ENCODE results near the gene IPO5.
"Not testable (repeated sequence)": the region's sequence is repeated elsewhere in the genome, so short reads cannot be mapped to it uniquely, and the experiment has no call there.

The IPO5 gene

GRCh38 chr13:98044301-98044700 lies 90.8 kb downstream of the IPO5 start:
- Mint-ChIP-seq H3K27ac (no peak overlapping the region), H3K9me3 (no peaks in the 10 kb centered on the region), H3K4me3 (no peak overlapping the region), H3K27me3 (peaks cover 4% of the 10 kb centered on the region), H3K36me3 (ENCODE audit: low read depth) (no peaks in the 10 kb centered on the region), H3K4me1 (no peaks in the 10 kb centered on the region)
- DNase-seq = no peak
- ATAC-seq = peak; percentile 36

- not testable (repeated sequence) for H3K4me1 Mint-ChIP-seq; H3K27ac Mint-ChIP-seq; H3K36me3 Mint-ChIP-seq (ENCODE audit: low read depth); ATAC-seq; DNase-seq; H3K27me3 Mint-ChIP-seq; H3K9me3 Mint-ChIP-seq; H3K4me3 Mint-ChIP-seq
Measured at GRCh38 chr13:98047785-98048184, 94.3 kb downstream of the IPO5 start.

- peaks cover 6% of the 10 kb centered on the region for H3K27me3 Mint-ChIP-seq
- H3K36me3 Mint-ChIP-seq (ENCODE audit: low read depth) = no peaks in the 10 kb centered on the region
- ATAC-seq = no peak
- H3K9me3 Mint-ChIP-seq = no peaks in the 10 kb centered on the region
- H3K4me1 Mint-ChIP-seq = no peaks in the 10 kb centered on the region
- no peak for DNase-seq
- no peak overlapping the region for H3K27ac Mint-ChIP-seq
- no peak overlapping the region for H3K4me3 Mint-ChIP-seq
Measured at GRCh38 chr13:98048265-98048664, 94.8 kb downstream of the IPO5 start.

GRCh38 chr13:98050041-98050466 lies 96.6 kb downstream of the IPO5 start:
- H3K36me3 Mint-ChIP-seq (ENCODE audit: low read depth) = no peaks in the 10 kb centered on the region
- DNase-seq (no peak), ATAC-seq (no peak)
- H3K27me3 Mint-ChIP-seq = peaks cover 10% of the 10 kb centered on the region
- H3K4me3 Mint-ChIP-seq = no peak overlapping the region
- no peaks in the 10 kb centered on the region for H3K4me1 Mint-ChIP-seq
- H3K9me3 Mint-ChIP-seq = no peaks in the 10 kb centered on the region
- no peak overlapping the region for H3K27ac Mint-ChIP-seq

- ATAC-seq (no peak), DNase-seq (no peak)
- Mint-ChIP-seq H3K27ac (no peak overlapping the region), H3K36me3 (ENCODE audit: low read depth) (no peaks in the 10 kb centered on the region), H3K27me3 (peaks cover 8% of the 10 kb centered on the region), H3K4me1 (no peaks in the 10 kb centered on the region), H3K4me3 (no peak overlapping the region), H3K9me3 (no peaks in the 10 kb centered on the region)
Measured at GRCh38 chr13:98052412-98052811, 98.9 kb downstream of the IPO5 start.

GRCh38 chr13:98054301-98054700 lies 100.8 kb downstream of the IPO5 start:
- ATAC-seq = no peak
- no peak overlapping the region for H3K4me3 Mint-ChIP-seq
- no peak for DNase-seq
- no peaks in the 10 kb centered on the region for H3K4me1 Mint-ChIP-seq
- no peak overlapping the region for H3K27ac Mint-ChIP-seq
- no peaks in the 10 kb centered on the region for H3K36me3 Mint-ChIP-seq (ENCODE audit: low read depth)
- peaks cover 8% of the 10 kb centered on the region for H3K27me3 Mint-ChIP-seq
- no peaks in the 10 kb centered on the region for H3K9me3 Mint-ChIP-seq

GRCh38 chr13:98055623-98056022 lies 102.1 kb downstream of the IPO5 start:
- no peak overlapping the region for H3K27ac Mint-ChIP-seq

GRCh38 chr13:98056839-98057410 lies 103.5 kb downstream of the IPO5 start:
- H3K27ac Mint-ChIP-seq = no peak overlapping the region
- no peak for ATAC-seq
- no peak for DNase-seq
- H3K4me3 Mint-ChIP-seq = no peak overlapping the region
- H3K27me3 Mint-ChIP-seq = peaks cover 8% of the 10 kb centered on the region
- H3K36me3 Mint-ChIP-seq (ENCODE audit: low read depth) = no peaks in the 10 kb centered on the region
- H3K4me1 Mint-ChIP-seq = no peaks in the 10 kb centered on the region
- H3K9me3 Mint-ChIP-seq = no peaks in the 10 kb centered on the region

More at GRCh38 chr13:98055623-98056022, 102.1 kb downstream of the IPO5 start:
- Mint-ChIP-seq H3K9me3 (no peaks in the 10 kb centered on the region), H3K27me3 (peaks cover 8% of the 10 kb centered on the region), H3K4me3 (no peak overlapping the region), H3K4me1 (no peaks in the 10 kb centered on the region), H3K36me3 (ENCODE audit: low read depth) (no peaks in the 10 kb centered on the region)
- DNase-seq = no peak
- ATAC-seq = no peak

- DNase-seq = no peak
- Mint-ChIP-seq H3K4me1 (no peaks in the 10 kb centered on the region), H3K27ac (no peak overlapping the region), H3K36me3 (ENCODE audit: low read depth) (no peaks in the 10 kb centered on the region), H3K4me3 (no peak overlapping the region), H3K9me3 (no peaks in the 10 kb centered on the region), H3K27me3 (peaks cover 4% of the 10 kb centered on the region)
- ATAC-seq = no peak
Measured at GRCh38 chr13:98059276-98059675, 105.8 kb downstream of the IPO5 start.

- no peak overlapping the region for H3K27ac Mint-ChIP-seq
- H3K27me3 Mint-ChIP-seq = peaks cover 3% of the 10 kb centered on the region
- H3K4me1 Mint-ChIP-seq = no peaks in the 10 kb centered on the region
- ATAC-seq (no peak), DNase-seq (no peak)
- H3K36me3 Mint-ChIP-seq (ENCODE audit: low read depth) = no peaks in the 10 kb centered on the region
- H3K4me3 Mint-ChIP-seq = no peak overlapping the region
- H3K9me3 Mint-ChIP-seq = no peaks in the 10 kb centered on the region
Measured at GRCh38 chr13:98060282-98060681, 106.8 kb downstream of the IPO5 start.

GRCh38 chr13:98065468-98065867 lies 112.0 kb downstream of the IPO5 start:
- Mint-ChIP-seq H3K27me3 (peaks cover 6% of the 10 kb centered on the region), H3K36me3 (ENCODE audit: low read depth) (no peaks in the 10 kb centered on the region), H3K4me1 (no peaks in the 10 kb centered on the region), H3K27ac (no peak overlapping the region), H3K4me3 (no peak overlapping the region), H3K9me3 (no peaks in the 10 kb centered on the region)
- no peak for DNase-seq
- no peak for ATAC-seq

- no peaks in the 10 kb centered on the region for H3K4me1 Mint-ChIP-seq
- DNase-seq (no peak), ATAC-seq (no peak)
- H3K27ac Mint-ChIP-seq = no peak overlapping the region
- no peaks in the 10 kb centered on the region for H3K36me3 Mint-ChIP-seq (ENCODE audit: low read depth)
- no peaks in the 10 kb centered on the region for H3K9me3 Mint-ChIP-seq
- peaks cover 6% of the 10 kb centered on the region for H3K27me3 Mint-ChIP-seq
- no peak overlapping the region for H3K4me3 Mint-ChIP-seq
Measured at GRCh38 chr13:98066636-98067035, 113.2 kb downstream of the IPO5 start.

GRCh38 chr13:98068521-98068920 lies 115.0 kb downstream of the IPO5 start:
- H3K36me3 Mint-ChIP-seq (ENCODE audit: low read depth) = no peaks in the 10 kb centered on the region
- no peak overlapping the region for H3K4me3 Mint-ChIP-seq
- no peak for ATAC-seq
- no peaks in the 10 kb centered on the region for H3K9me3 Mint-ChIP-seq
- no peak for DNase-seq
- H3K27me3 Mint-ChIP-seq = peaks cover 8% of the 10 kb centered on the region
- no peaks in the 10 kb centered on the region for H3K4me1 Mint-ChIP-seq
- H3K27ac Mint-ChIP-seq = no peak overlapping the region

- Mint-ChIP-seq H3K27ac (no peak overlapping the region), H3K9me3 (no peaks in the 10 kb centered on the region), H3K4me3 (no peak overlapping the region), H3K36me3 (ENCODE audit: low read depth) (no peaks in the 10 kb centered on the region), H3K4me1 (no peaks in the 10 kb centered on the region), H3K27me3 (peaks cover 10% of the 10 kb centered on the region)
- ATAC-seq (no peak), DNase-seq (no peak)
Measured at GRCh38 chr13:98069985-98070384, 116.5 kb downstream of the IPO5 start.

GRCh38 chr13:98071316-98071715 lies 117.8 kb downstream of the IPO5 start:
- Mint-ChIP-seq H3K4me1 (no peaks in the 10 kb centered on the region), H3K27me3 (peaks cover 10% of the 10 kb centered on the region), H3K36me3 (ENCODE audit: low read depth) (no peaks in the 10 kb centered on the region), H3K9me3 (no peaks in the 10 kb centered on the region), H3K27ac (no peak overlapping the region), H3K4me3 (no peak overlapping the region)
- ATAC-seq = no peak
- DNase-seq = no peak

- Mint-ChIP-seq H3K4me3 (no peak overlapping the region), H3K4me1 (no peaks in the 10 kb centered on the region), H3K27me3 (peaks cover 10% of the 10 kb centered on the region), H3K27ac (no peak overlapping the region), H3K36me3 (ENCODE audit: low read depth) (no peaks in the 10 kb centered on the region), H3K9me3 (no peaks in the 10 kb centered on the region)
- ATAC-seq (no peak), DNase-seq (no peak)
Measured at GRCh38 chr13:98072476-98072875, 119.0 kb downstream of the IPO5 start.

Data from activated naive CD8-positive, alpha-beta T cell treated with anti-CD3 and anti-CD28 coated beads, Interleukin-2, amount 50 U/mL, for 24 hours (primary cell).